Measurements from ENCODE around the gene COMMD2.

COMMD2 gene

DNA sequence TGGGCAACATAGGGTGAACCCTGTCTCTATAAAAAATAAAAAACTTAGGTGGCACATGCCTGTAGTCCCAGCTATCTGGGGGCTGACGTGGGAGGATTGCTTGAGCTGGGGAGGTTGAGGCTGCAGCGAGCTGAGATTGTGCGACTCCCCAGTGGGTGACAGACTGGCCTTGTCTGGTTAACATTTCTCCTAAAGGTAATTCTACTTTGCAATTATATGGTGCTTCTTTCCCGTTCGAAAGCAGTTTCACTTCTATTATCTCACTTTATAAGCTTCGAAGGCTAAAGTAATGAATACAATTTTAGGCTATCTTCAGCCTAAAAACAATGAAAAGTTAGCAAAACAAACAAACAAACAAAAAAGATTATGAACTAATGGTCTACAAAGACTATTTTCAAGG is 35.3 kb downstream of the COMMD2 start:
- TF ChIP-seq, protein P1, sequence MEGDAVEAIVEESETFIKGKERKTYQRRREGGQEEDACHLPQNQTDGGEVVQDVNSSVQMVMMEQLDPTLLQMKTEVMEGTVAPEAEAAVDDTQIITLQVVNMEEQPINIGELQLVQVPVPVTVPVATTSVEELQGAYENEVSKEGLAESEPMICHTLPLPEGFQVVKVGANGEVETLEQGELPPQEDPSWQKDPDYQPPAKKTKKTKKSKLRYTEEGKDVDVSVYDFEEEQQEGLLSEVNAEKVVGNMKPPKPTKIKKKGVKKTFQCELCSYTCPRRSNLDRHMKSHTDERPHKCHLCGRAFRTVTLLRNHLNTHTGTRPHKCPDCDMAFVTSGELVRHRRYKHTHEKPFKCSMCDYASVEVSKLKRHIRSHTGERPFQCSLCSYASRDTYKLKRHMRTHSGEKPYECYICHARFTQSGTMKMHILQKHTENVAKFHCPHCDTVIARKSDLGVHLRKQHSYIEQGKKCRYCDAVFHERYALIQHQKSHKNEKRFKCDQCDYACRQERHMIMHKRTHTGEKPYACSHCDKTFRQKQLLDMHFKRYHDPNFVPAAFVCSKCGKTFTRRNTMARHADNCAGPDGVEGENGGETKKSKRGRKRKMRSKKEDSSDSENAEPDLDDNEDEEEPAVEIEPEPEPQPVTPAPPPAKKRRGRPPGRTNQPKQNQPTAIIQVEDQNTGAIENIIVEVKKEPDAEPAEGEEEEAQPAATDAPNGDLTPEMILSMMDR (IDR thresholded peaks at IDR 0.05), result no peak
- Histone ChIP-seq H3K9me3 (ENCODE audit: control insufficient read depth, low read length) (no peaks in the 10 kb centered on the region), H3K4me2 (ENCODE audit: low read length) (peak overlapping the region; percentile 10), H3K36me3 (ENCODE audit: control insufficient read depth, insufficient read depth, low read length) (no peaks in the 10 kb centered on the region), H2AFZ (peak overlapping the region; percentile 65), H3K79me2 (no peaks in the 10 kb centered on the region), H3K4me1 (peaks cover 4% of the 10 kb centered on the region), H3K9ac (no peak overlapping the region), H3K4me3 (ENCODE audit: low read depth, low read length) (peak overlapping the region; percentile 3), H3K27ac (no peak overlapping the region), H3K27me3 (ENCODE audit: control insufficient read depth, insufficient read depth, low read length) (no peaks in the 10 kb centered on the region)

DNA sequence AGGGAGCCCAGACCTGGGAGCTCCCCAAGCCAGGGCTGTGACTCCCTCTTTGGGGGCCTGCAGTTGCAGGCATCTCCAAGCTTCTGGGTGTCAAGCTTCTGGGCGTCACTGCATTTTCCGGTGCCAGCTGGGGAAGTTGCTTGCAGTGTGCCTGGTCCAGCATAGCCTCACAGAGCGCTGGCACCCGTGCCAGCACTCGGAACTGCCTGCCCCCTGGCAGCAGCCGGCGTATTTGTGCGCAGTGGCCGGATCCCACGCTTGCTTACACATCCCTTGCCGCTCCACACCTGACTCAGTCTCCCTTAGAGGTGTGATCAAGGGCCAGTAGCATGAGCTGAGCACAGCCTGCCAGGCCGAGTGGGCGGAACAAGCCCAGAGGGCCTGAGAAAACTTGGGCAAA is 37.0 kb downstream of the COMMD2 start:
- Histone ChIP-seq H3K36me3 (ENCODE audit: control insufficient read depth, insufficient read depth, low read length) (no peaks in the 10 kb centered on the region), H3K4me3 (ENCODE audit: low read depth, low read length) (no peak overlapping the region), H3K9me3 (ENCODE audit: control insufficient read depth, low read length) (no peaks in the 10 kb centered on the region), H3K79me2 (no peaks in the 10 kb centered on the region), H3K9ac (no peak overlapping the region), H3K4me1 (peaks cover 4% of the 10 kb centered on the region), H3K27me3 (ENCODE audit: control insufficient read depth, insufficient read depth, low read length) (no peaks in the 10 kb centered on the region), H3K4me2 (ENCODE audit: low read length) (no peak overlapping the region), H3K27ac (no peak overlapping the region), H2AFZ (no peak overlapping the region)
- TF ChIP-seq, protein P1 (IDR thresholded peaks at IDR 0.05), result no peak

DNA sequence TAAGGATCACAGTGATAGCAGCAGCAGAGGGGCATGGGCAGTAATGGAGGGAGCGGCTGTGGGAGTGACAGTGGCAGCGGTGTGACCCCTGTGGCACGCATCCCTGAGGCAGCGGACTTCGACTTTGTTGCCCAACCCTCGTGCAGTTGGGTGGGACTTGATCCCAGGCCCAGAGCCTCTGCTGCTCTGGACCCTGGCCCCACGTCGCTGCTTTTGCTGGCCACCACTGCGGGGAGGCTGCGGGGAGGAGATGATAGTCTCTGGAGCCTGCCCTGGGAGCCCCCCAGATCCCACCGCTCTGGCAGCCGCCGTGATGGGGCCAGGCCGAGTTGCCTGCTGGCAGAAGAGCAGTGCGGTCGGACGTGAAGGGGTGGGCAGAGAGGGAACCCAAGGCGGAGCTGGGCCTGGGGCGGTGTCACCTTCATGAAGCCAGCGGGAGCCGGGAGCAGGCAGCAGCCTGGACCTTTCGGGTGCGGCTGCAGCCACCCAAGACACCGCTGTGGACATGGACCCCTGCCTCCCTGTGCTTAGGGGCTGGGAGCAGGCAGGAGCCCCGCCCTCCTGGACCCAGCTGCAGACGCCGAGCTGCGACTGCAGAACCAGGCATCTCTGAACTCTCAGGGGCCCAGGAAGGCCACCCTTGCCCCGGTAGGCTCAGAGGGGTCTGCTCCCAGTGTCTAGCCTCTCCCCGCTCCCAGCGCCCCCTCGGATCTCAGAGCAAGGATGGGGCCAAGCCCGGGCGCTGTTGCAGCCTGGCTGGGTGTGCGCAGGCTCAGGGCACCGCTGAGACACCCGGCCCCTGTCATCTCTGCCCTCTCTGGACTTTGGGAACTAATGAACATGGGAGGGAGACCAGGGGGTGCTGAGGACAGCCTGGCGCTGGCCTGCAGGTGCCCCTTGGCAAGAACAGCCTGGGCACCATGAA is 38.3 kb downstream of the COMMD2 start:
- Histone ChIP-seq H3K79me2 (no peaks in the 10 kb centered on the region), H3K36me3 (ENCODE audit: control insufficient read depth, insufficient read depth, low read length) (no peaks in the 10 kb centered on the region), H3K27ac (no peak overlapping the region), H3K27me3 (ENCODE audit: control insufficient read depth, insufficient read depth, low read length) (no peaks in the 10 kb centered on the region), H3K9ac (no peak overlapping the region), H3K4me1 (peaks cover 4% of the 10 kb centered on the region), H3K9me3 (ENCODE audit: control insufficient read depth, low read length) (no peaks in the 10 kb centered on the region), H3K4me2 (ENCODE audit: low read length) (no peak overlapping the region), H3K4me3 (ENCODE audit: low read depth, low read length) (no peak overlapping the region), H2AFZ (no peak overlapping the region)
- TF ChIP-seq, protein P1 (IDR thresholded peaks at IDR 0.05), result no peak

DNA sequence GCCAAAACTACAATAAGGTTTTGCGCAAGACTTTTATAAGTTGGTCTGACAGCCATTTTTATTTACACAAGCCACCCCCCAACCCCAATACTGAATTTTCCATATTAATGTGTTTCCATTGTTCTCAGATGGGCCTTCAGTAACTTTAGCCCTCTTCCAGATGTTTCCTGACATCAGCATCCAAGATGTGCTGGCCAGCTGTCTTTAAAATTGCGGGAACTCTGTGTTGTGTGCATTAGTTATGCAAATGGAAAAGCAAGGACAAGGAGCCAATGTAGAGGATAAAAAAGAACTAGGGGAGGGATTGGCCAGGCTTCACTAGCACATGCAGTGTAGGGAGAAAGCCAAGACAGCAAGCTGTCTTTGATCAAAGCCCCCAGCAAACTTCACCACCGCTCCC is 45.4 kb downstream of the COMMD2 start:
- no peak overlapping the region for H3K27ac ChIP-seq
- H3K27me3 ChIP-seq (ENCODE audit: control insufficient read depth, insufficient read depth, low read length), result no peaks in the 10 kb centered on the region
- no peaks in the 10 kb centered on the region for H3K4me1 ChIP-seq
- no peaks in the 10 kb centered on the region for H3K79me2 ChIP-seq
- no peak overlapping the region for H3K4me3 ChIP-seq (ENCODE audit: low read depth, low read length)
- H3K9me3 ChIP-seq (ENCODE audit: control insufficient read depth, low read length), result no peaks in the 10 kb centered on the region
- no peak overlapping the region for H2AFZ ChIP-seq
- TF ChIP-seq, protein P1 (IDR thresholded peaks at IDR 0.05), result no peak
- H3K4me2 ChIP-seq (ENCODE audit: low read length), result no peak overlapping the region
- H3K36me3 ChIP-seq (ENCODE audit: control insufficient read depth, insufficient read depth, low read length), result no peaks in the 10 kb centered on the region
- no peak overlapping the region for H3K9ac ChIP-seq

DNA sequence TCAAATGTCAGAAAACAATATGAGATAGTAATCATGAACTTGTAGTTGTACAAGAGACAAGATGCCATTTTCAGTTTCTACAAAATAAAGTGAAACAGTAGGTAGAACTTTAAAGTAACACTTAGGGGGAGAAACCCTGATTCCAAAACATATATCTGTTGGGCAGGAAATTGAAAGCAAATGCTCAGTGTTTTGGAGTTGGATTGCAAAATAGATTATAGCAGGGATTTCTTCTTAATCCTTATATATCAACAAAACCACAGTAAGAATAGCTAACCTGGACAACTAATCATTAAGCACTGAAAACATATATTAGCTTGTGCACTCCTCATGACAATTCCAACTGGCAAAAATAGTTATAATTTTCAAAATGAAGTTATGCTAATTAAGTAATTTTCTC is 46.9 kb downstream of the COMMD2 start:
- TF ChIP-seq, protein P1 (IDR thresholded peaks at IDR 0.05), result no peak
- no peaks in the 10 kb centered on the region for H3K4me1 ChIP-seq
- H3K9me3 ChIP-seq (ENCODE audit: control insufficient read depth, low read length), result no peaks in the 10 kb centered on the region
- no peak overlapping the region for H3K4me3 ChIP-seq (ENCODE audit: low read depth, low read length)
- no peak overlapping the region for H2AFZ ChIP-seq
- no peak overlapping the region for H3K27ac ChIP-seq
- H3K9ac ChIP-seq, result no peak overlapping the region
- no peaks in the 10 kb centered on the region for H3K27me3 ChIP-seq (ENCODE audit: control insufficient read depth, insufficient read depth, low read length)
- H3K79me2 ChIP-seq, result no peaks in the 10 kb centered on the region
- no peaks in the 10 kb centered on the region for H3K36me3 ChIP-seq (ENCODE audit: control insufficient read depth, insufficient read depth, low read length)
- H3K4me2 ChIP-seq (ENCODE audit: low read length), result no peak overlapping the region

All from parathyroid adenoma (tissue), 2 donors.